ENCODE results near the gene TSHR. TPM values are rescaled to one million over a fixed set of nuclear protein-coding genes. Genes with fewer than 3 reads are reported as not detected.
"Not testable (repeated sequence)": the region's sequence is repeated elsewhere in the genome, so short reads cannot be mapped to it uniquely, and the experiment has no call there.

The TSHR gene
- total RNA-seq, 1 donor from 2014 or later = 3.7 TPM

- intact Hi-C loops (cut with DNase I) = no loop called here
- ATAC-seq (no peak), DNase-seq (ENCODE audit: low spot score) (no peak)
Observed at GRCh38 chr14:81113176-81113575, 157.8 kb downstream of the TSHR start.

- intact Hi-C loops (cut with DNase I); DNase-seq (ENCODE audit: low spot score); ATAC-seq: not testable (repeated sequence)
Observed at GRCh38 chr14:81113945-81114820, 158.8 kb downstream of the TSHR start.

GRCh38 chr14:81120501-81120900 lies 165.1 kb downstream of the TSHR start:
- ATAC-seq = peak; percentile 36
- no peak for DNase-seq (ENCODE audit: low spot score)
- intact Hi-C loops (cut with DNase I) = no loop called here

GRCh38 chr14:81122326-81122725 lies 166.9 kb downstream of the TSHR start:
- ATAC-seq (no peak), DNase-seq (ENCODE audit: low spot score) (no peak)
- intact Hi-C loops (cut with DNase I) = no loop called here

GRCh38 chr14:81123811-81124210 lies 168.4 kb downstream of the TSHR start:
- intact Hi-C loops (cut with DNase I) = no loop called here
- DNase-seq (ENCODE audit: low spot score) = no peak
- ATAC-seq = no peak

GRCh38 chr14:81125536-81125935 lies 170.1 kb downstream of the TSHR start:
- ATAC-seq (no peak), DNase-seq (ENCODE audit: low spot score) (no peak)
- intact Hi-C loops (cut with DNase I) = no loop called here

GRCh38 chr14:81127785-81128184 lies 172.4 kb downstream of the TSHR start:
- intact Hi-C loops (cut with DNase I) = no loop called here
- no peak for DNase-seq (ENCODE audit: low spot score)
- ATAC-seq = no peak

GRCh38 chr14:81129242-81129641 lies 173.8 kb downstream of the TSHR start:
- DNase-seq (ENCODE audit: low spot score) (no peak), ATAC-seq (no peak)
- intact Hi-C loops (cut with DNase I) = no loop called here

- intact Hi-C loops (cut with DNase I) = no loop called here
- ATAC-seq (no peak), DNase-seq (ENCODE audit: low spot score) (no peak)
Observed at GRCh38 chr14:81132468-81132867, 177.0 kb downstream of the TSHR start.

- no peak for DNase-seq (ENCODE audit: low spot score)
- intact Hi-C loops (cut with DNase I) = no loop called here
- no peak for ATAC-seq
Observed at GRCh38 chr14:81133400-81133799, 178.0 kb downstream of the TSHR start.

GRCh38 chr14:81137316-81137715 lies 181.9 kb downstream of the TSHR start:
- ATAC-seq (no peak), DNase-seq (ENCODE audit: low spot score) (no peak)
- intact Hi-C loops (cut with DNase I) = no loop called here

GRCh38 chr14:81138429-81138828 lies 183.0 kb downstream of the TSHR start:
- ATAC-seq (no peak), DNase-seq (ENCODE audit: low spot score) (no peak)
- intact Hi-C loops (cut with DNase I) = no loop called here

- ATAC-seq (no peak), DNase-seq (ENCODE audit: low spot score) (no peak)
- intact Hi-C loops (cut with DNase I) = no loop called here
Observed at GRCh38 chr14:81141426-81141825, 186.0 kb downstream of the TSHR start.

- intact Hi-C loops (cut with DNase I) = no loop called here
- ATAC-seq (no peak), DNase-seq (ENCODE audit: low spot score) (no peak)
Observed at GRCh38 chr14:81143793-81144192, 188.4 kb downstream of the TSHR start.

- intact Hi-C loops (cut with DNase I) = no loop called here
- ATAC-seq (no peak), DNase-seq (ENCODE audit: low spot score) (no peak)
Observed at GRCh38 chr14:81144824-81145603, 189.6 kb downstream of the TSHR start.

GRCh38 chr14:81147140-81147897 lies 191.9 kb downstream of the TSHR start:
- ATAC-seq = no peak
- no peak for DNase-seq (ENCODE audit: low spot score)
- intact Hi-C loops (cut with DNase I) = no loop called here

- DNase-seq (ENCODE audit: low spot score) (no peak), ATAC-seq (no peak)
- intact Hi-C loops (cut with DNase I) = no loop called here
Observed at GRCh38 chr14:81148635-81149034, 193.2 kb downstream of the TSHR start.

- no peak for DNase-seq (ENCODE audit: low spot score)
- no peak for ATAC-seq
- intact Hi-C loops (cut with DNase I) = no loop called here
Observed at GRCh38 chr14:81153187-81153586, 197.8 kb downstream of the TSHR start.

- ATAC-seq (no peak), DNase-seq (ENCODE audit: low spot score) (no peak)
- intact Hi-C loops (cut with DNase I) = no loop called here
Observed at GRCh38 chr14:81157431-81157830, 202.0 kb downstream of the TSHR start.

- intact Hi-C loops (cut with DNase I) = no loop called here
- DNase-seq (ENCODE audit: low spot score) = no peak
- no peak for ATAC-seq
Observed at GRCh38 chr14:81161088-81161487, 205.7 kb downstream of the TSHR start.

All from sciatic nerve (tissue), 2 donors.